NCI-H1417 treated with DMSO at 0.1 percent for 48 hours (cell line): Measurements from ENCODE around the gene CEP41.
"Not testable (repeated sequence)": the region's sequence is repeated elsewhere in the genome, so short reads cannot be mapped to it uniquely, and the experiment has no call there.

Experiments
- DNase-seq: peaks from one replicate; lab custom pipeline; 2025; lab: John Stamatoyannopoulos, UW

Gene CEP41

DNA sequence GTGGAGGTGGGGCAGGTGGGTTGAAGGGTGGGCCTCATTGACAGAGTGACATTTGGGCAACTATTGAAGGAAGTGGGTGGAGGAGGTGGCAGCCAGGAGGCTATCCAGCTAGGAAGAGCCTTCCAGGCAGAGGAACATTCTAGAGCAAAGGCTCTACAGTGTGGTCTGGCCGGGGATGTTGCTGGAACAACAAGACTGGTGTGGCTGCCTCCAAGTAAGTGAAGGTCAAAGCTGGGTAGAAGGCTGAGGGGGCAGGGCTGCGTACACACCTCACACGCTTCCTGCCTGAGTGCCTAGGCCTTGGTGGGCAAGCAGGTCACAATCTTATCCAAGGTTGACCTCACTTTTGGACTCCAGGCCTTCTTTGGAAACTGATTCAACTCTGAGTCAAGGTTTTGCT is 53.9 kb downstream of the CEP41 start:
- no peak for DNase-seq

DNA sequence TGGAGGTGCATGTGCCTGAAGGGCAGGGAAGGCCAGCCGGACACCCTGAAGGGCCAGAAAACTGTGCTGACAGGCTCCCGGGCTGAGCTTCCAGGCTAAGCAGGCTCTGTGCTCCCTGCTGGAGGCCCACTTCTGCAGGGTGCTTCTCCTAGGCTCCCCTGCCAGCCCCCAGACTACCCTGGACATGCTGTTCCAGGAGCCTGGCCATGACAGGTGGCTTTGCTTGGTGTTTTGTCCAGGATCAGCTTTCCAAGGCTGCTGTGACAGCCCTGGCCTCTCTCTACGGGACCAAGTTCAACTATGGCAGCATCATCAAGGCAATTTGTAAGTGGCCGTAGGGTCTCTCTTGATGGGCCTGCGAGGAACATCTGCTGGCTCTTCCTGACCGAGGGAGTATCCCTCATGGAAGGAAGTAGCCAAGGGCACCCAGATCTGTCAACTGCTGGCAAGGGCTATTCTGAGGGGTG is 55.2 kb downstream of the CEP41 start:
- no peak for DNase-seq

DNA sequence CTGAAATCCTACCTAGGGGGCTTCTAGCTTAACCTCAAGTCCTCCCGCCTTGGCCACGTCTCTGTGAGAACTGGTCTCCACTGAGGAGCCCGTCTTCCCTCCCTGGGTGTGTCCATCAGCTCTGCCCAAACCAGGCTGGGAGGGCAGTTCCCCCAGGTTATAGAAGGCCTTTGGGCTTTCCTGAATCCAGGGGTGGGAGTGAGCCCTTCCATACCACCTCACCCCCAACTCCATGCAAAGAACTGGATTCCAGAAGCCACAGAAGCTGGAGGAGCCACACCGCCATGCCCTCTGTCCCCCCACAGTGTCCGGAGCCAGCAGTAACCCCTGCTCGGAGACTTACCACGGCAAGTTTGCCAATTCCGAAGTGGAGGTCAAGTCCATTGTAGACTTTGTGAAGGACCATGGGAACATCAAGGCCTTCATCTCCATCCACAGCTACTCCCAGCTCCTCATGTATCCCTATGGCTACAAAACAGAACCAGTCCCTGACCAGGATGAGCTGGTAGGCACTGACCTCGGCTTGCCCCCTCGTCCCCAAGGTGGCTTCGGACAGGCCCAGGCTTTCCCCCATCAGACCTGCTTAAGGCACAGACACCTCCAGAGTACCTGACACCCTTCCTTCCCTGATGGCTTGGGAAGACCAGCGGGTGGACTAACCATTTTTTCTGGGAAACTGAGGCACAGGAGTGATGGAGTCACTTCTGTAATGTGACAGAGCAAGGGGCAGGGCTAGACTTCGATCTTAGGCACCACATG is 55.8 kb downstream of the CEP41 start:
- DNase-seq, result no peak

DNA sequence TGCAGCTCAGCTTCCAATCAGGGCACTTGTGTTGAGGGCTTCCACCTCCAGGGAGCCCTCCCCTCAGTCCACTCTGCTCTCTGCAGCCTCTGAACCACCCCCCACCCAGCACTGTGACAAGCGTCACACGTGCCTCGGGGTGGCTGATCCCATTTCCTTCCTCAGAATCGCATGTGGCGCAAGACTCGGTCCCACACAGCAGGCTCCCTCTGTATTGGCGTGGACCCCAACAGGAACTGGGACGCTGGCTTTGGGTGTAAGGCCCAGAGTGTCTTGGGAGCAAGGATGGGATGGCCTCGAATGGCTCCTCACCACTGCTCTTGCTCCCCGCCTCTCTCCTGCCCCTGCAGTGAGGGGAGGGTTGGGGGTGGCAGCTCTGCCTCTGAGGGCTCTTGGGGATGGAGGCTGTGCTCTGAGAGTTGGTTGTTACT is 56.4 kb downstream of the CEP41 start:
- no peak for DNase-seq

DNA sequence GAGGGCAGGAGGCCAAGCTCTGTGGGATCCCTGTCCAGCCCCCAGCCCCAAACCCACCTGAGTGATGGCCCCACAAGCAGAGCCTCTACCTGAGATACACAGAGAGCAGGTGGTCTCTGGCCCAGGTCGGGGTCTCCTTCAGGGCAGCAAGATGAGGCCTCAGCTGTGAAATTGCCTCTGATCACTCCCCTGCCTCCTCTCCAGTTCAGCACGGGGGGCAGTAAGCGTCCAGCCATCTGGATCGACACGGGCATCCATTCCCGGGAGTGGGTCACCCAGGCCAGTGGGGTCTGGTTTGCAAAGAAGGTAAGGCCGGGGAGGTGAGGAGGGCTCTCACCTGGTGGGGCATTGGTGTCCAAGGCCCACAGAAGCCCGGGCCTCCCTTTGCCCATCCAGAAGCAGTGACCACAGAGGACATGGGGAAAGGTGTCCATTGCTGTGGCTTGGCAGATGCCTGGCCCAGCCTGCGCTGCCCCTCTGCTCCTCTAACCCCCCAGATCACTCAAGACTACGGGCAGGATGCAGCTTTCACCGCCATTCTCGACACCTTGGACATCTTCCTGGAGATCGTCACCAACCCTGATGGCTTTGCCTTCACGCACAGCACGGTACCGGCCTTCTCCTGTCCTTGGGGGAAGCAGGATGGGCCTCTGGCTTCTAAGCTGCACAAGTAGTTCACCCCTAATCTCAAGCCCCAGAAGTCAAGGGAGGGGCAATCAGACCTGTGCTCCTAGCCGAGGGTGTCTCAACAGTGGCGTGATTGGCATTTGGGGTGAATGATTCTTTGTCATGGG is 57.4 kb downstream of the CEP41 start:
- DNase-seq, result no peak

DNA sequence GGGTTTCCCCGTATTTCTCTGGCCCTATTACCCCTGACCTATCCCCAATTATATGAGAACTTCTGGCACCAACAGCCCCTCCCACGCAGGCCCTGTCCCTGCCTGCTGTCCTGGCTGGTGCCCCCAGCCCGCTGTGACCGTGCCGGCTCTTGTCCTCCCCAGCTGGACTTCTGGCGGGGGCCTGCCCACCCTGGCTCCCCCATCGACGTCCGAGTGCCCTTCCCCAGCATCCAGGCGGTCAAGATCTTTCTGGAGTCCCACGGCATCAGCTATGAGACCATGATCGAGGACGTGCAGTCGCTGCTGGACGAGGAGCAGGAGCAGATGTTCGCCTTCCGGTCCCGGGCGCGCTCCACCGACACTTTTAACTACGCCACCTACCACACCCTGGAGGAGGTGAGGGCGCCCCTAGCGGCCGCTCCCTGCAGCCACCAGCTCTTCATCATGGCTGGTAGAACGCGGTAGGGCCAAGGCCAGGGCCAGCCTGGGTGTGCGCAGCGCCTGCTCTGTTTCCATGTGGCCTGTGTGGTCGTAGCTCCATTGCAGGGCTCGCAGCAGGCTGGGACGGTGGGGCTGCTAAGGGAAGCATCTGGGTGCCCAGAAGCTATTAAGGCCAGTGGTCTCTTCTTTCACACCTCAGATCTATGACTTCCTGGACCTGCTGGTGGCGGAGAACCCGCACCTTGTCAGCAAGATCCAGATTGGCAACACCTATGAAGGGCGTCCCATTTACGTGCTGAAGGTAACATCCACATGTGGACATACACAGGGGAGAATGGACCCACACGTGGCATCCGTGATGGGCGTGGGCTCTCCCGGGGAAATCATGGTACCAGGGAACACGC is 59.1 kb downstream of the CEP41 start:
- DNase-seq, result no peak

DNA sequence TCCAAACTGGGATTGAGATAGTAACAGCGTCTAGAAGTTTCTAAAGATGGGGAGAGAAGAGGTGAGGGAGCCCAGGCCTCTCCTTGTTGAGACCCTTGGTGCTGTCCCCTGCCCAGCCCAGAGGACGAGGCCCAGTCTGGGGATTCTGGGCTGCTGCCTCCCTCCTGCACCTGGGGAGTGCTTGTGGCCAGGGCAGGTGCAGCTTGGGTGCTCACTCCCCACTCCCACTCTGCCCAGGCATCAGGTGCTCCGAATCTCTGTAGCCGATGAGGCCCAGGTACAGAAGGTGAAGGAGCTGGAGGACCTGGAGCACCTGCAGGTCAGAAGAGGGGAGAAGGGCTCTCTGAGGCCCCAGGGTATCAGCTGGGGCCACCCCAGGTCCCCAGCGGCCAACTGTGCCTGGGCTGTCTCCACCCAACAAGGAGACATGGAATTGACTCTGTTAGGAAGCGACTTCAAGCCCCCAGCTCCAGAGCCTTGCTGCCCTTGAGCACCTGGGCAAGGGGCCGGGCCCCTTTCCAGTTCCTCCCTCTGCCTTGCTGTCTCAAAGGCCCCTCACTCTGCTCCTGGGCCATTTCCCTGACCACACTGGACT is 59.9 kb downstream of the CEP41 start:
- no peak for DNase-seq

DNA sequence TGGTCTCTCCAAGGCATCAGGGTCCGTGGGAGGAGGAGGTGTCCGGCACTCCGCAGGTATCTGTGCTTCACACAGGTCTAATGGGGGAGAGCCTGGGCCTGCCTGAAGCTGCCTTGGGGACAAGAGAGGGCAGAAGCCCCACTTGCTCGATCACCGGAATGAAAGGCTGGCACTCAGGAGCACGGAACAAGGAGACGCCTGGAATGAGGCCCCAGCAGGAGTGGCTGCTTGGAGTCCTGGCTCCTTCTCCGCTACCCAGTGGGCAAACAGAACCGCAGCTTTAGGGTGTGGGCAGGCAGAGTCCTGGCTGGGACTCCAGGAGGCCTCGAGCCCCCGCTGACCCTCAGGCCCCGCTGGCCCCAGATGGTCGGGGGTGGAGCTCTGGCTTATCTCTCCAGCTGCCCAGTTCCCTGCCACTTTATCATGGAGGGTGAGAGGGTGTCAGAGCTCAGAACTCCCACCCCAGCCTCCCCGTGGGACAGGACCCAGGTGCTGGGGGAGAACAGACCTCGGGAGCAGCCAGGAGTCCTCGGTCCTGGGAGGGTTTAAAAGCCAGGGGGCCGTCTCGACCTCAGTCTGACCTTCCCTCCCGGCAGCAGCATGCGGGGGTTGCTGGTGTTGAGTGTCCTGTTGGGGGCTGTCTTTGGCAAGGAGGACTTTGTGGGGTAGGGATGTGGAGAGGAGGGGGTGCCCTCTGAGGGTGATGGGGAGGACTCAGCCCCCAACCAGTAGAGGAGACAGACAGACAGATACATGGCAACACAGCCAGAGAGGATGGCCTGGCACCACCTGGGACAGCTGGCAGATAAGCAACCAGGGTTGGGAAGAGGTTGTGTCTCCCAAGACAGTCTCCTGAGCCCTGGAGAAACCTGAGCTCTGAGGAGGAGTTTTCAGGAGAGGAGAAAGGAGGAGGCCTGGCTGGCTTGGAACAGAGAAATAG is 60.6 kb downstream of the CEP41 start, which contains the start of gene CPA1:
Gene CPA1, plus strand, starts transcription at position 574 of the 940 bp plus-strand sequence. Its CDS starts 27 bp downstream, at position 601.
- no peak for DNase-seq

DNA sequence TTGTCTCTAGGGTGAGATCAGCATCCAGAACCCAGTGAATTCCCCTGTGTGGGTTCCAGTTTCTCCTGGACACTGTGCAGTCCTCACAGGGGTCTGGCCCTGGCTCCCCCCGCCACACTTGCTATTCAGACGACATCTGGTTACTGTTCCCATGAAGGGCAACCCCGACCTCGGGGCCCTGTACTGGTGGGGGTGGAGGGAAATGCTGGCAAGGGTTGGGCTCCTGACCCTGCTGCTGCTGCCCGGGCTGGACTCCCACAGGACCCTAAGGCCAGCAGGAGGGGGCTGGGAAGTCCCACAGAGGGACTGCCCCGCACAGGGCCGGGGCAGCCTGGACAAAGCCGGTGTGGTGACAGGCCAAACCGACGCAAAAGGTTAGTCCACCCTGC is 61.3 kb downstream of the CEP41 start:
- no peak for DNase-seq

DNA sequence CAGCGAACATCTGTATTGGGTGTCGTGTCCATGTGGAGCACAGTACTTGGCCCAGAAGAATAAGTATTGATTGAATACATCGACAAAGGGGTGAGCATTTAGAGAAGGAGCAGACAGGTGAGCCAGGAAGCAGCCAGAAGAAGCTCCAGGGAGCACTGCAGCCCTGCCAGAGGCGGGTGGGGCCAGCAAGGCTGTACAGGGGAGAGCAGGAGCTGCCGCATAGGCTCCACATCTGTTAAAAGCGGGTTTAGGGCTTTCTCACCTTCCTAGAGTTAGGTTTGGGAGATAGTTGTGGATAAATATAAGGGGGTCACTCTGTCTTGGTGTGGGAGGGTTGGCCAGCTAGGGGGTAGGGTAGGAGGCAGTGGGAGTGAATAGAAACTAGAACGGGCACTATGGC is 61.8 kb downstream of the CEP41 start:
- DNase-seq, result no peak

DNA sequence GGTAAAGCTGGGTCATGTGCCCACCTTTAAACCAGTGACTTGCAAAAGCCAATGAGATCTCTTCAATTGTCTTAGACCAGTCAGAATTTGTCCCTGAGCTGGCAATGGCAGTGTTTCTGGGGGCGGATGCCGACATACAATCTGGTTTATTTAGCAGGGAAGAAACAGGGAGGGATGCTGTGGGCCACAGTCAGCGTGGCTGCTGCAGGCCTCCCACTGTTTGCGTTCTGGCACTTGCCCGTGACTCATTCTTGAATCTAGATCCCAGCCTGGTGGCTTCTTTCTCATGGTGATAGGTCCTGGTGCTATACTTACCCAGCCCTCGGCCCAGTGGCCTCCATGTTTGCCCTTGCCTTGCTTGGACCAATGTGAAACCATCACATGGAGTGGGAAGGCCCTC is 63.6 kb downstream of the CEP41 start:
- no peak for DNase-seq

DNA sequence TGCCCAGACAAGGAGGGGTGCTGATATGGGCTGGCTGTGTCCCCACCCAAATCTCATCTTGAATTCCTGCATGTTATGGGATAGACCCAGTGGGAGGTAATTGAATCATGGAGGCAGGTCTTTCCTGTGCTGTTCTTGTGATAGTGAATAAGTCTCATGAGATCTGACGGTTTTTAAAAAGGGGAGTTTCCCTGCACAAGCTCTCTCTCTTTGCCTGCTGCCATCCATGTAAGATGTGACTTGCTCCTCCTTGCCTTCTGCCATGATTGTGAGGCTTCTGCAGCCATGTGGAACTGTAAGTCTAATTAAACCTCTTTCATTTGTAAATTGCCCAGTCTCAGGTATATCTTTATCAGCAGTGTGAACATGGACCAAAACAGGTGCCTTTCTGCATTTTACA is 64.4 kb downstream of the CEP41 start:
- not testable (repeated sequence) for DNase-seq

DNA sequence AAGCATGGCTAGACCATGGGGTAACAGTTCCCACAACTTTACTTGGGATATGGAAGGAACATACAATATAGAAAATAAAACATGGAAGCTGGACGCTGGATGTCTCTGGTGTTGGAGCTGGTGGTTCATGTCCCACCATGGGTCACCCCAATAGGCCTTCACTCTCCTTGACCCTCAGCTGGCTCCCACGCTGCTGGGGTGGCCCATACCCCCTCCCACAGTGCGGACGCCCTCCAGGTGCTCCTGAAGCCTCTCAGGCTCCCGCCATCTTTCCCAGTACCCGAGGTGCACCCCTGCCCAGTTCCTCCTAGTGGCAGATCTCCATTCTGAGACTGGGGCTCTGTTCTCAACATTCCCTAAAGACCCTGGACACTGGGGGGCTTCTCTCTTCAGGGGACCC is 66.3 kb downstream of the CEP41 start:
- no peak for DNase-seq

DNA sequence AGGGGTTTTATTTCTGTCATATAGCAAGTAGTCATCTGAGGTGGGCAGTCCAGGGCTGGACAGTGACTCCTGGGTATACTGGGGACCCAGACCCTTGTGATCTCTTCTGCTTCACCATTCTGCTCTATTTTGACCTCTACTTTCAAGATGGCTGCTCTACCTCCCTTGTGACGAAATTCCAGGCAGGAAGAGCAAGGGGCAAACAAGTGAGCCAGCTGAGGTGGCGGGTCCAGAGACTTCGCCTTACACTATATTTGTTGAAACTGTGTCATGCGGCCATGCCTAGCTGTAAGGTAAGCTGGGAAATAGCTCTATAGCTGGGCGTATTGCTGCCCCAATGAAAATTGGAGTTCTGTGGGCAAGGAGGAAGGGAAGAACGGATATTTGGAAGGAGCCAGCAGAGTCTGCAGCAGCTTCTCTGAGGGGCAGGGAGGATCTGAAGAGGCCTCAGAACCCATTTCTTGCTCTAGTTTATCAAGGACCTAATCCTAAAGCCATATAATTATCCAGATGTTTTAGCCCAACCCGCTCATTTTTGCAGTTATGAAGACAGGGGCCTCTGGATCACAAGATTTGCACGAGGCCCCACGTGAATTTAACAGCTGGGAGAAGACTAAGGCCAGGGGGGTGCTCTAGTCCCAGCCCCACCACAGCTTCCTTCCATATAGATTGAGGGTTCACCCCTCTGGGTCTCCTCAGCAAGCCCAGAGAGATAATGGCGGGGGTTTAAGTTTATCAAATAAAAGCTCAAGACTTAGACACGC is 68.2 kb downstream of the CEP41 start:
- DNase-seq, result no peak

DNA sequence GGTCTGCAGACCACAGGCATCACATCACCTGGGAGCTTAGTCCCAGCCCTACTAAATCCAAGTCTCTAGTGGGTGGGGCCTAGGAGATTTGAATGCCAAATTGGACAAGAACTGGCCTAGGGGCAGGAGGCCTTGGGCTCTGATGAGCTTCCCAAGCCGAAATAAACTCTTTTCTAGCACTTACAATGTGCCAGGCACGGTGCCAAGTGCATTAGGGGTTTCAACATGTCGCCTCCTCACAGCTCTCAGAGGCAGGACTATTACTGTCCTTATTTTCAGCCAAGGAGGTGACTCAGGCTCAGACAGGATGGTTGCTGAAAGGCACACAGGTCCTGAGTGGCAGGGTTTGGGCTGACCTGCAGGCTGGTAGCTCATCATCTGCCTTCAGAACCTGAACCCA is 69.8 kb downstream of the CEP41 start:
- DNase-seq, result no peak

DNA sequence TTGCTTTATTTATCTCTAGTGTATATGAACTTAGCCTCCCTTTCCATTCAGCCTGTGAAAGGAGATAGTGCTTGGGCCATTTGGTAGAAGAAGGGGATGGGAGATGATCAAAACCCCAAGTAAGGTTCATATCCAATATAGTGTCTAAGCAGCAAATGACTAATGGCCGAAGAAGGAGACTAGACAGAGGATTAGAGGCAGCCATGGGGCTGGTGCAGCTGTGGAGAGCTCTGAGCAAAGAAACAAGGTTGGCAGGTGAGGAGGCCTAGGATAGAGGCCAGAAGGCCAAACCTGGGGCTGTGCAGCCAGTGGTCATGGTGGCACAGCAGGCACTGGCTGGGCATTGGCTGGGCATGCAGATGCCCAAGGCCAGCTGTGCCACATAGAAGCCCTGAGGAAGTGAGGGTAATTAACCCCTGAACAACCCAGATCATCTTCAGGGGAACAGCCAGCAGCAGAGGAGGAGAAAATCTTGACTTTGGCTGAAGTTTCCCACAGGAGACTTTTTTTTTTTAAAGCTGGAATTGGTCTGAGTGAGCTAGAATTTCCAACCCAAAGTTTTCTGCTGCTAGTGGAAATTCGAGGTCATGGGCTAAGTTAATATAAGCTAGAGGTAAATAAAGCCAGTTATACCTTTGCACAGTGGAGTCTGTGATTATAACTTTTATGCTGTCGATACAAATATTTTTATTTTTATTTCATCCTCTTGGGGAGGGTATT is 70.8 kb downstream of the CEP41 start:
- DNase-seq, result no peak

DNA sequence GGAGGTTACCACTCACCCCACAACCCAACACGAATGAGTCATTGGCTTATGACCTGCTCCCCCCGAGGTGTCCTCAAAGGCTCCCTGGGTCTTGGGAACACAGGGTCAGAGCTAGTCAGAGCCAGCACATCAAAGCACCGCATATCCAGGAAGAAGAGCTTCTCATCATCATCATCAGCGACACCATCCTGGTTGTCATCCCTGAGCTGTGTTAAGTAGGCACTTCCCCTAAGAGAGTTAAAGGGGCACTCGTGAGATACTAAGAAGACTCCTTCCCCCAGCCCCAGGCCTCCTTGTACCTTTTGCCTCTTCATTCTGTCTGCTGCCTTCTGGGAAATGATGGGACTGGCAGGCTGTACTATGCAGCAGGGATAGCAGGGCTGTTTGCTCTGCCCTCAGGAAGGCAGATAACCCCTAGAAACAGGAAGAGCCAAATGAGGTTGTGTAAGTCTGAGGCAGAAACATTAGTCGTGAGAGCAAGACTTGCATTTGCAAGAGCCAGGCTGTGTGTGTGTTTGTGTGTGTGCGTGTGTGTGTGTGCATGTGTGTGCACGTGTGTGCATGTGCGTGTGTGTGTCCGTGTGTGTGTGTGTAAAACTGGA is 71.6 kb downstream of the CEP41 start:
- DNase-seq, result no peak

DNA sequence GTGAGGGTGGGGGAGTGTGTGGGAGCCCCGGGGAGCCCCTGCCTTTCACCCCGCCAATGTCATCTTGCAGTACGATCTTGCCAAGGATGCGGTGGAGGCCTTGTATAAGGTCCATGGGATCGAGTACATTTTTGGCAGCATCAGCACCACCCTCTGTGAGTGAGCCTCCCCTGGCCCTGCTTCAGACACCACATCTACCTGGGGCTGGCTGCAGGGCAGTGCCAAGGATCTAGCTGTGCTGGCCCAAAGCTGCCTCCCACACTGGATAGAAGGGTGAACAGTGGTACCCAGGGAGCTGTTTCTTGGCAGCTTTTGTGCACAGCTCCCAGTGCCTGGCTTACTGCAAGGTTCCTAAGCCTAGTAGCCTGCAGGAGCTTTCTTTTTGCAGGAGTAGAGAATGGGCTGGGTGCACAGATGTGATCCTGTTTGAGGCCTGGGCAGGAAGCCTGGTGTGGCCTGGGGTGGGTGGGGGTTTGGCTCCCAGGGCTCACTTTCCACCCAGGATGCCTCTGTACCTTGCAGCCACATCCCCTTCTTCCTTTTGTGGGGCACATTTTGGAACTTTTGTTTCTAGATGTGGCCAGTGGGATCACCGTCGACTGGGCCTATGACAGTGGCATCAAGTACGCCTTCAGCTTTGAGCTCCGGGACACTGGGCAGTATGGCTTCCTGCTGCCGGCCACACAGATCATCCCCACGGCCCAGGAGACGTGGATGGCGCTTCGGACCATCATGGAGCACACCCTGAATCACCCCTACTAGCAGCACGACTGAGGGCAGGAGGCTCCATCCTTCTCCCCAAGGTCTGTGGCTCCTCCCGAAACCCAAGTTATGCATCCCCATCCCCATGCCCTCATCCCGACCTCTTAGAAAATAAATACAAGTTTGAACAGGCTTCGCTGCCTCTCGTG is 72.7 kb downstream of the CEP41 start:
- no peak for DNase-seq
